Measurements from ENCODE around the gene BRD1.
"Not testable (repeated sequence)": the region's sequence is repeated elsewhere in the genome, so short reads cannot be mapped to it uniquely, and the experiment has no call there.

Gene BRD1

GRCh38 chr22:49772692-49773091 lies 55.0 kb downstream of the BRD1 start:
- in situ Hi-C loops (cut with HindIII; ENCODE audit: low sequenced_read_pairs), result no loop called here

- in situ Hi-C loops (cut with HindIII; ENCODE audit: low sequenced_read_pairs), result no loop called here
These were observed 56.2 kb downstream of the BRD1 start for GRCh38 chr22:49771266-49772065.

DNA sequence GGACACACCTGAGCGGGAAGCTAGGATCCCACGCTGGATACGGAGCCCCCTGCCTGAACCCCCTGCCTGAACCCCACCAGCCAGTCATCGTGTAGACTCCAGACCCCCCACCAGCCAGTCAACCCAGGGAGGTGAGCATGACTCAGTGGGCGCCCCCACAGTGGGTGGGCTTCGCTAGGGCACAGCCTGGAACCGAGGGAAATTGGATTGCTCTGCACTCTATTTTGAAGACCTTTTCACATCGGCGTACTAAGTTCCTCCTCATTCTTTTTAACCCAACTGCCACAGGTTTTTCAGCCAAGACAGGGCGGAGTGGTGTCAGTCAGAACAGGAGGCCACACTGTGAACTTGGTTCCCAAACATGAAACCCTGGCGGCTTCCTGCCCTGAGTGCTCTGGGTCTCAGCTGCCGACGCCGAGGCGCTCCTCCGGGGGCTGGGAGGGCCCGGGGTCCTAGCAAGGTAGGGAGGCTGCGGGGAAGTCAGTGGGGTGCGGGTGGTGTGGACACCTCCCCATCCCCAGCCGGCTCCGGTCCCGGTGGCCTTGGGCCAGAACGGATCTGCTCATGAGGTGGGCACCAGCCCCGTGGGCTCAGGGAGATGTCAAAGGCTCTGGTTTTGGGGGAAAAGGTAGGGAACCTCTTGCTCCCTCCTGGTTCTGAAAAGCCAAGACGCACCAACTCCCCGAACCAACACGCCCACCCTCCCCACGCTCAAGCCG lies 57.0 kb downstream of the BRD1 start:
- in situ Hi-C loops (cut with HindIII; ENCODE audit: low sequenced_read_pairs), result no loop called here

- in situ Hi-C loops (cut with HindIII; ENCODE audit: low sequenced_read_pairs), result no loop called here
These were observed 57.8 kb downstream of the BRD1 start for GRCh38 chr22:49769691-49770546.

GRCh38 chr22:49768951-49769690 lies 58.6 kb downstream of the BRD1 start:
- in situ Hi-C loops (cut with HindIII; ENCODE audit: low sequenced_read_pairs), result no loop called here

DNA sequence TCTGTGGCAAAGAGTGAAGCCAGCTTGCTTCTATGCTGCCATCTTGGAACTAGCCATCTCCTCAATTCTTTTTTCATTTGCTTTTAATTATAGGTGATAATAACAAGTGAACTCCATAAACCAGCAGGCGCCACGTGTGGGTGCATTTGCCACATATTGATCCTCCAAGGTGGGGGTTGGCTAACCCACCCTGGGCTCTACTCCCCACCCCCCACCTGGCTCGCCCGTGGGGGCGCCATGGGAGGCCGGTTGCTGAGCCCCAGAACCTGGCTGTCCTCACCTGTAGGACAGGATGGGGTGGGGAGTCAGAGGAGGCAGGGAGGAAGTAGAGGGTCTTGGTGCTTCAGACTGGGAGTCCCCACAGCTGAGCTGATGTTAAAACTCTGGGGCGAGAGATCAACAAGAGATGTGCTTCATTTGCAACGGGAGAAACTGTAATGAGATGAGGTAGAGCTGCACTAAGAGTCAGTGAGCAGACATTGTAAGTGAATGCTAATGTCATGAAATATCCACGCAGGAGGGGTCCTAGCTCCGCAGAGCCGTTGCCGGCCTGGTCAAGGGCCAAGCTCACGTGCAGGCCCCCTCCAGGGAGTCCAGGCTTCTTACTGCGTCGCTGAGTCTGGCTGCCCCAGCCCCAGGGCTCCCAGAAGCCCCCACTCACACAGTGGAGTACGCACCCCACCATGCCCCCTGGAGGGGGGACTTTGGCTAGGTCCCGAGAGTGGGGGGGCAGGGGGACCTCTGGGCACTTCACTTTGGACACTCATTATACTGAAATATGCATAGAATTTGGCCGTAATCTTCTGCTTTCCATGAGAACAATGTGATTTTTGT lies 59.4 kb downstream of the BRD1 start:
- in situ Hi-C loops (cut with HindIII; ENCODE audit: low sequenced_read_pairs), result no loop called here

DNA sequence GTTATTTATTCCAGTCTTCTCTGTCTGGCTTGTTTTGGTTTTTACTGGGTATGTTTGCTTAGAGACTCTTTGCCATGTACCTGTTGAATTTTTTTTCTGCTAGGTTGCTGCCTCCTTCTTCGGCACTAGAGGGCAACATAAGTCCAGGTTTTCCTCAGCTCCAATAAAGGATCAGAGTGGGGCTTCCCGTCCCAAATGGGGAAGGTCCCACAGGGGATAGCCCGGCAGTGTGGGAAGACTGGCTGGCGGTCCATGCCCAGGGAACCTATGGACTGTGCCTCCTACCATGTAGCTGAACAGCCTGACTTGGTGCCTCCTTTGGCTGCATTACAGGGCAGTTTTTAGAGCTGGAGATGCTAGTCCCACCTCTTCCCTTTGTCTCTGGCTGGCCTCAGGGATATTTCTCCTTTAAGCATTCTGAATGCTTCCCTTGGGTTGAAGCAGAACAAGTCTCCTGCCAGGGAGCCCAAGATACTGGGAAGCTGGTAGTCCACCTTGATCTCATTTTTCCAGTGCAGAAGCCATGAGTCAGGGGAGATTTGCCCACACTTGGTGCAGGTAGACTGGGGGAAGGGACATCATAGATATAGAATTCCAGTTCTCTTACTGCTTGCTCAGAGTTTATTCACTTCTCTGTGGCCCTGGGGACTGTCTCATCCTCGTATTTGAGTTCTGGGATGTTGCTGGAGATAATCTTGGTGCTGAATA lies 60.2 kb downstream of the BRD1 start:
- in situ Hi-C loops (cut with HindIII; ENCODE audit: low sequenced_read_pairs), result no loop called here

- in situ Hi-C loops (cut with HindIII; ENCODE audit: low sequenced_read_pairs), result no loop called here
These were observed 61.7 kb downstream of the BRD1 start for GRCh38 chr22:49765951-49766350.

DNA sequence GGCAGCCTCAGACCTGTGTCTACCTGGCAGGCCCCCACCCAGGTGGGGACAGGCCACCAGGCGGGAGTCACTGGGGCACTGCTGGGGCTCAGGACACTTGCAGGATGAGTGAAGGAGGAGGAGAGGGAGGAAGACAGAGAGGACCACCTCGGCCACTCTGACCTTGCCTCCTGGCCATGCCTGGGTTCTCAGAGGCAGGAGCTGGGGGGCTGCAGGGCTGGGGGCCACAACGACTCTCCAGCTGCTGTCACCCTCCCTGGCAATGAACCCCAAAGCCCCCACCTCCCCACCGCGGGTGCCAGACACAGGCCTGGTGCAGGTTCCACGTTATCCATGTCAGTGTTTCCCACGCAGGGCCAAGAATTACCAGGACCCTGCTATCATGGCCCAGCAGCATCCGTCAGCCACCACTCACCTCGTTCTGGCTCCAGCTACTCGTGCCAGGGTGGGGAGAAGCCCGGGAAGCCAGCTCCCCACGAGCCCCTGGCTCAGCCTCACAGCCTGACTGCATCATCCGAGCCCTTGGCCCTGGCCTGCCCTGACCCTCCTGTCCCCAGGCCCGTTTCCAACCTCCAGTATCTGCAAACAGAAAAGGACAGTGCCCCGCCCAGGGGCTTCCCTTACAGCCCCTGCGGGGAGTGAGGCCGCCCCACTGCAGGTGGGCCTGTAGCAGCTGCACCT lies 62.4 kb downstream of the BRD1 start:
- in situ Hi-C loops (cut with HindIII; ENCODE audit: low sequenced_read_pairs), result no loop called here

- in situ Hi-C loops (cut with HindIII; ENCODE audit: low sequenced_read_pairs), result no loop called here
These were observed 63.5 kb downstream of the BRD1 start for GRCh38 chr22:49764127-49764581.

DNA sequence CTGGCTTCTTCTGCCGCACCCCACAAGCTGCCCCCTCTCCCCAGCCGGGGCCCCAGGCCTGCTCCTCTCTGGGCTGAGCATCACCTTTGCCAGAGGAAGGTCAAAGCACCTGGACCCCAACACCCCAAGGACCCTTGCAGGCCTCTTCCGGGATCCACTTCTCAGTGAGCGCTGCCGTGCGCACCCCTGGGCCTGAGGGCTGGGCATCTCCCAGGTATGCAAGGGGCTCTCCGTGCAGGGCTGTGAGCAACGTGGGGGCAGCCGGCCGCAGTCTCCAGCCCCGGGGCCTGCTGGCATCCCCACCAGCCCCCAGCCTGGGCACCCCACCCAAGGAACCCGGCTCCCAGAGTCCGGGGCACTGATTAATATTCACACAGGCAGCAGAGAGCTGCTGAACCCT lies 64.0 kb downstream of the BRD1 start:
- in situ Hi-C loops (cut with HindIII; ENCODE audit: low sequenced_read_pairs), result no loop called here

GRCh38 chr22:49763138-49763537 lies 64.5 kb downstream of the BRD1 start:
- in situ Hi-C loops (cut with HindIII; ENCODE audit: low sequenced_read_pairs), result no loop called here

DNA sequence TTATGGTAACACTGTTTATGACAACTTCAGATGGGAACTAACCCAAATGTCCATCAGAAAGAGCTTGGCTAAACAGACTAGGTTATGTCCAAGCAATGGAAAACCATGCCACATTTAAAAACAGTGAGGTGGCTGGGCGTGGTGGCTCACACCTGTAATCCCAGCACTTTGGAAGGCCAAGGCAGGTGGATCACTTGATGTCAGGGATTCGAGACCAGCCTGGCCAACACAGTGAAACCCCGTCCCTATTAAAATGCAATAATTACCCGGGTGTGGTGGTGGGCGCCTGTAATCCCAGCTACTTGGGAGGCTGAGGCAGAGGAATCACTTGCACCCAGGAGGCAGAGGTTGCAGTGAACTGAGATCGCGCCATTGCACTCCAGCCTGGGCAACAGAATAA lies 65.1 kb downstream of the BRD1 start:
- in situ Hi-C loops (cut with HindIII; ENCODE audit: low sequenced_read_pairs), result not testable (repeated sequence)

- in situ Hi-C loops (cut with HindIII; ENCODE audit: low sequenced_read_pairs), result no loop called here
These were observed 65.8 kb downstream of the BRD1 start for GRCh38 chr22:49761836-49762235.

- in situ Hi-C loops (cut with HindIII; ENCODE audit: low sequenced_read_pairs), result no loop called here
These were observed 66.8 kb downstream of the BRD1 start for GRCh38 chr22:49760630-49761571.

DNA sequence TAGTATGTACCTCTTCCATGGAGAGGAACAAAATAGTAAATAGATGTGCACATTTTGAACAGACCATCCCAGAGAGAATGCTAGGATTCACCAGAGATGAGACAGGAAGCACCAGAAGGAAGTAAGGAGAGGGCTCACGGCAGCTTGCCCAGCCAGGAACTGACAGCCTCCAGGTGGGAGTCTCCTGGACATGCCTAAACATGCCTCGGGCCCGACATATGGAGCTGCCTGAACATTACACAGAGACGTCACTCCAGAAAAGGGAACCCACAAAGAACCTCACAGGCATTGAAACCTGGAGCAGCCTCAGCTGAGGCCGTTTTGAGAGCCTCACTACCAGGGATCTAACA lies 67.4 kb downstream of the BRD1 start:
- in situ Hi-C loops (cut with HindIII; ENCODE audit: low sequenced_read_pairs), result no loop called here

DNA sequence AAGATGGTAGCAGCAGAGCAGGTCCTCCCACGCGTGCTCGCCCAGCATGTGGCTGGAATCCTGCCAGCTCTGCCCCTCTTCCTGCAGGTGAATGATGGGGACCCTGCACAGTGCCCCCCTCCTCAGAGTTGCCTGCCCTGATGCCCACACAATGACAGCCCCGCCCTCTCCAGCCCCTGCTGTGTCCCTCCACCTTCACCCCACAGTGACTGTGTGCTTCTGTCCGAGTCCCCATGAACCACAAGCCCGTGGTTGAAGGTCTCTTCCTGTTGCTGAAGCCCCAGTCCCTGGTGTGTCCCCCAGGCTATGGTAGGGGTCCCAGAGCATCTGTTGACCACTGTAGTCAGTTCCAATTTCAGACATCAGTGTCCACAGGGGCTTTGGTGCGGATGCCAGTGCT lies 71.0 kb downstream of the BRD1 start:
- in situ Hi-C loops (cut with HindIII; ENCODE audit: low sequenced_read_pairs), result loop anchor here (5.0 kb wide), 1 partner anchor 36 kb away; no protein-coding TSS in a partner anchor

Measured in endothelial cell of hepatic sinusoid (primary cell).